Spleen (tissue), 11 donors: Measurements from ENCODE around the gene KRTAP5-1. TPM values are rescaled to one million over a fixed set of nuclear protein-coding genes. Genes with fewer than 3 reads are reported as not detected.
A peak's percentile ranks its signal among the peaks of the same experiment; 100 is the strongest.

Experiments used
- DNase-seq: peaks from one replicate; pipeline ENCODE4 v3.0.0-alpha.2; 2020
- H3K27ac ChIP-seq, 8 donors: fragments of 200-600 bp; sonication (generic) in 7 of 8; 1 replicate in 4 of 8; 2 replicates in 4 of 8; pipeline versions ENCODE4 v1.5.0 to v1.8.0; 2016 to 2021; ENCODE audit warnings: inconsistent platforms in 4 of 8, mild to moderate bottlenecking in 4 of 8, moderate library complexity in 1 of 8
- H3K27me3 ChIP-seq, 7 donors: fragments of 200-600 bp; sonication (generic) in 6 of 7; replicated peaks in 1 of 7; 1 replicate in 4 of 7; 2 replicates in 3 of 7; pipeline versions ENCODE4 v1.5.0 to v1.8.0; 2016 to 2021; ENCODE audit warnings: inconsistent platforms in 3 of 7, mild to moderate bottlenecking in 1 of 7
- H3K36me3 ChIP-seq, 6 donors: fragments of 200-600 bp; sonication (generic) in 5 of 6; 1 replicate in 4 of 6; 2 replicates in 2 of 6; pipeline versions ENCODE4 v1.5.0 to v1.8.0; 2016 to 2021; ENCODE audit warnings: inconsistent platforms in 2 of 6
- H3K4me1 ChIP-seq, 6 donors: fragments of 200-600 bp; sonication (generic) in 5 of 6; 1 replicate in 3 of 6; 2 replicates in 3 of 6; pipeline versions ENCODE4 v1.5.0 to v1.8.0; 2016 to 2021; ENCODE audit warnings: inconsistent platforms in 3 of 6
- H3K4me3 ChIP-seq, 8 donors: fragments of 200-600 bp; sonication (generic) in 7 of 8; 1 replicate in 4 of 8; 2 replicates in 4 of 8; pipeline versions ENCODE4 v1.5.0 to v1.8.0; 2016 to 2021; ENCODE audit warnings: inconsistent platforms in 4 of 8, mild to moderate bottlenecking in 4 of 8, moderate library complexity in 2 of 8
- H3K9me3 ChIP-seq, 8 donors: fragments of 200-600 bp; sonication (generic) in 7 of 8; 1 replicate in 4 of 8; 2 replicates in 4 of 8; pipeline versions ENCODE4 v1.5.0 to v1.8.0; 2016 to 2021; ENCODE audit warnings: inconsistent platforms in 4 of 8
- POLR2A ChIP-seq, 3 donors: fragments of 450-650 bp; IDR thresholded peaks; one replicate each; pipeline ENCODE4 v1.5.1; 2017; ENCODE audit warnings: antibody characterized with exemption in 3 of 3, mild to moderate bottlenecking in 1 of 3
- POLR2AphosphoS5 ChIP-seq, 3 donors: sonication (generic); formaldehyde crosslinking; IDR thresholded peaks; one replicate each; pipeline ENCODE4 v1.5.1; 2017; ENCODE audit warnings: antibody characterized with exemption in 3 of 3
- WGBS, 5 donors: extraction: QIAGEN DNeasy Blood & Tissue Kit in 3 of 5; methylation state at CpG; one replicate each; pipeline versions ENCODE4 v1.1.5 to v1.1.7; 2013 to 2018; 5-methylcytosine and 5-hydroxymethylcytosine counted together
- intact Hi-C: fragments of 100-400 bp; cut with DNase I; formaldehyde crosslinking; loops from one replicate; pipeline ENCODE4 v1.15.0; 2023; ENCODE audit warnings: low total_unique reads
- polyA plus RNA-seq, 3 donors: library from polyadenylated mRNA; stranded (reverse); fragments of 200-250 nt; gene quantifications; one replicate each; pipeline ENCODE4 v1.2.1, GENCODE V29; 2013
- total RNA-seq, 7 donors: library from RNA; depleted of rRNA in 3 of 7; stranded (reverse); fragments of >200 nt in 3 of 7; fragmentation: NEBNext Ultra II Directional in 4 of 7; extraction: Animal tissue kit (Norgen Biotek cat#: 25700) in 4 of 7; gene quantifications; one replicate each; pipeline versions ENCODE4 v1.1.0 to v1.2.1, GENCODE V29; 2016 to 2021
- TF ChIP-seq, protein P1 (sequence below), 11 experiments: fragments of 200-600 bp in 7 of 11; fragments of 450-650 bp in 4 of 11; sonication (generic) in 4 of 11; IDR thresholded peaks in 8 of 11; conservative IDR thresholded peaks in 3 of 11; 1 replicate in 7 of 11; 2 replicates in 4 of 11; pipeline versions ENCODE4 v1.4.0 to v1.8.0; 2016 to 2021; ENCODE audit warnings: antibody characterized with exemption in 11 of 11, inconsistent platforms in 4 of 11, mild to moderate bottlenecking in 1 of 11
- donor health status: healthy with polysubstance abuse.
- donor health status: DM: no; HTN: no; CAD: no; lungs with moderate emphysema.
- donor health status: DM: no; HTN: no; CAD: no.
- donor health status: Bipolar disorder and iron deficiency.
- donor health status: healthy.
- donor health status: DM: no; HTN: no; CAD: no.
- donor health status: DM: yes; HTN: yes; CAD: no.

Gene KRTAP5-1
- total and polyA plus RNA-seq, 10 donors = not detected

DNA sequence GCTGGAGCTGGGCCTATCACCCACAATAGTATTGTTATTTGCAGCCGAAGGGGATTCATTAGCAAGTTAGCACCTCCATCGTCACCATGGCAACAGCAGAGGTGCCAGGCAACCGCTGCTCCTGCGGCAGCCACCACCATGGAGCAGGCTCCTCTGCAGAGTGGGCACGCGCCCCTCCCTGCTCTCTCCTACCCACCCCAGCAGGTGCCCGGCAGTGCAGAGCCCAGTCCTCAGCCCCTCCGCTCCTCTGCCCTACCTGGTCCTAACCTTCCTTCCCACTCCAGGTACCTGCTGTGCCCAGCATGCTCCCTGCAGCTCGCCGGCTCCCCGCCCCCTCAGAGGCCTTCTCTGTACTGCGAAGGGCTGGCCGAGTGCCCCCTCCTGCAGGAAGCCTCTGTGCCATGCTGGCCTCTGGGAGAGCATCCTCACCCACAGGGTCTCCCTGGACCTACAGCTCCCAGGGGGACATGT, 16.6 kb downstream of the KRTAP5-1 start:
- H3K4me1 ChIP-seq = peaks cover 7 to 87% (median 42%) of the 10 kb centered on the region in 6 donors
- TF ChIP-seq, protein P1, sequence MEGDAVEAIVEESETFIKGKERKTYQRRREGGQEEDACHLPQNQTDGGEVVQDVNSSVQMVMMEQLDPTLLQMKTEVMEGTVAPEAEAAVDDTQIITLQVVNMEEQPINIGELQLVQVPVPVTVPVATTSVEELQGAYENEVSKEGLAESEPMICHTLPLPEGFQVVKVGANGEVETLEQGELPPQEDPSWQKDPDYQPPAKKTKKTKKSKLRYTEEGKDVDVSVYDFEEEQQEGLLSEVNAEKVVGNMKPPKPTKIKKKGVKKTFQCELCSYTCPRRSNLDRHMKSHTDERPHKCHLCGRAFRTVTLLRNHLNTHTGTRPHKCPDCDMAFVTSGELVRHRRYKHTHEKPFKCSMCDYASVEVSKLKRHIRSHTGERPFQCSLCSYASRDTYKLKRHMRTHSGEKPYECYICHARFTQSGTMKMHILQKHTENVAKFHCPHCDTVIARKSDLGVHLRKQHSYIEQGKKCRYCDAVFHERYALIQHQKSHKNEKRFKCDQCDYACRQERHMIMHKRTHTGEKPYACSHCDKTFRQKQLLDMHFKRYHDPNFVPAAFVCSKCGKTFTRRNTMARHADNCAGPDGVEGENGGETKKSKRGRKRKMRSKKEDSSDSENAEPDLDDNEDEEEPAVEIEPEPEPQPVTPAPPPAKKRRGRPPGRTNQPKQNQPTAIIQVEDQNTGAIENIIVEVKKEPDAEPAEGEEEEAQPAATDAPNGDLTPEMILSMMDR (IDR thresholded peaks at IDR 0.05 in 8 of 11, conservative IDR thresholded peaks at IDR 0.05 in 3 of 11) = no peak
- TF ChIP-seq POLR2A (IDR thresholded peaks at IDR 0.05) = no peak
- no peak for TF ChIP-seq POLR2AphosphoS5 (IDR thresholded peaks at IDR 0.05)
- 42 to 55% (median 51%) methylated on average over 12 to 13 of the region's 13 CpGs for WGBS, 5 donors

DNA sequence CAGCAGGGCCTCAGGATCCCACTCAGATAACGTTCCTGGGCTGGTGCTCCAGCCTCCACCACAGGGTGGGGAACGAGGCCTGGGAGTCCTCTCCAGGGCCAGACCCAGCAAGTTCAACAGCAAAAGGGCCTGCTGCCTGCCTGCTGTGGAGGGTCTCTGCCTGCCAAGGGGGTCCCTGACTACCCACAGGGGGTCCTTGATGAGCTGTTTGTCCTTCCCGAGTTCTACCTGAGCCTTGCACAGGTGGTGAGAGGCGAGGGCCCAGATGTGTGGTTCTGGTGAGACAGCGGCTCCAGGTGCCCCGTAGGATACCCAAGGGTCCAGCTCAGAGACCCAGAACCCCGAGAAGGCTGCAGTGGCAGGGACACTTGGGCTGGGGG, 17.4 kb downstream of the KRTAP5-1 start:
- WGBS, 5 donors = 73 to 85% (median 77%) methylated on average over 6 to 7 of the region's 7 CpGs; no CpG with 5 or more reads in 1 of the 5 donors
- H3K4me1 ChIP-seq = peaks cover 4 to 79% (median 34%) of the 10 kb centered on the region in 6 donors
- intact Hi-C loops = no loop called here
- TF ChIP-seq POLR2A (IDR thresholded peaks at IDR 0.05) (no peak), POLR2AphosphoS5 (IDR thresholded peaks at IDR 0.05) (no peak)
- TF ChIP-seq, protein P1 (IDR thresholded peaks at IDR 0.05 in 8 of 11, conservative IDR thresholded peaks at IDR 0.05 in 3 of 11) = no peak
- no peak overlapping the region for H3K27ac ChIP-seq
- H3K4me3 ChIP-seq = no peak overlapping the region
- H3K9me3 ChIP-seq = no peaks in the 10 kb centered on the region
- peak; percentile 71 for DNase-seq
- peaks cover 0 to 17% (median 0%) of the 10 kb centered on the region in 6 donors for H3K36me3 ChIP-seq
- peaks cover 0 to 74% (median 17%) of the 10 kb centered on the region in 7 donors for H3K27me3 ChIP-seq

More for the DNA sequence above, 16.6 kb downstream of the KRTAP5-1 start:
- Histone ChIP-seq H3K36me3 (peaks cover 0 to 9% (median 0%) of the 10 kb centered on the region in 6 donors), H3K27ac (no peak overlapping the region), H3K27me3 (peaks cover 0 to 78% (median 25%) of the 10 kb centered on the region in 7 donors), H3K4me3 (no peak overlapping the region), H3K9me3 (no peaks in the 10 kb centered on the region)
- intact Hi-C loops = no loop called here
- peak; percentile 81 for DNase-seq

DNA sequence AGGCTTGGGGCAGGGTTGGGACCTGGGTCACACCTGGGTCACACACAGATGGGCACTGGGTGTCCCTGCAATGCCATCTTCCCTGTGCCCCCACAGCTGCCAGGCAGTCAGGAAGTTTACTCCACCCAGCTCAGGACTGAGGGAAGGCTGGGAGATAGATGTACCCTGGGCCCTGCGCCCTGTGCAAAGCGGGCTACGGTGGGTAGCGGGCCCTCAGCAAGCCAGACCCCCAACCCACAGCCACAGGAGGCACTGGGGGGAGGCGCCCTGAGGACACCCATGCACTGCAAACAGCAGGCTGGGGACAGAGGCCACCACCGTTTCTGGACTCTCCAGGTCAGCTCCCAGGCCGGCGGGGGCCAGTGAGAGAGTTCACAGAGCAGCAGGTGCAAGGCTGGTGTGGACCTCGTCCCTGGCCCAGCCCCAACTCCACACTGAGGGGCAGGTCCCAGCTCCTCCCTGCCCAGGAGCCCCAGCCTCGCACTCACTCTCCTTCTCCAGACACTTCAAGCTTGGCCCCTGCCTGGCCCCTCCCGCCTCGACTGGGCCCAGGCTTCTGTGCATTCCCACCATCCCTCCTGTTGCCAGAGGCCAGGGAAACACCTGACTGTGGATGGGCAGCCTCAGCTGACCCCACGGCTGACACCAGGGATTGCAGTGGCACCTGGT, 17.9 kb downstream of the KRTAP5-1 start:
- Histone ChIP-seq H3K9me3 (no peaks in the 10 kb centered on the region), H3K27ac (no peak overlapping the region), H3K4me1 (peaks cover 4 to 74% (median 30%) of the 10 kb centered on the region in 6 donors), H3K27me3 (peaks cover 0 to 69% (median 12%) of the 10 kb centered on the region in 7 donors), H3K36me3 (peaks cover 0 to 19% (median 0%) of the 10 kb centered on the region in 6 donors), H3K4me3 (no peak overlapping the region)
- 65 to 79% (median 75%) methylated on average over 12 to 13 of the region's 13 CpGs for WGBS, 5 donors
- TF ChIP-seq POLR2A (IDR thresholded peaks at IDR 0.05) = no peak
- TF ChIP-seq, protein P1 (IDR thresholded peaks at IDR 0.05 in 8 of 11, conservative IDR thresholded peaks at IDR 0.05 in 3 of 11) = no peak
- no peak for TF ChIP-seq POLR2AphosphoS5 (IDR thresholded peaks at IDR 0.05)
- DNase-seq = peak; percentile 74
- intact Hi-C loops = no loop called here

DNA sequence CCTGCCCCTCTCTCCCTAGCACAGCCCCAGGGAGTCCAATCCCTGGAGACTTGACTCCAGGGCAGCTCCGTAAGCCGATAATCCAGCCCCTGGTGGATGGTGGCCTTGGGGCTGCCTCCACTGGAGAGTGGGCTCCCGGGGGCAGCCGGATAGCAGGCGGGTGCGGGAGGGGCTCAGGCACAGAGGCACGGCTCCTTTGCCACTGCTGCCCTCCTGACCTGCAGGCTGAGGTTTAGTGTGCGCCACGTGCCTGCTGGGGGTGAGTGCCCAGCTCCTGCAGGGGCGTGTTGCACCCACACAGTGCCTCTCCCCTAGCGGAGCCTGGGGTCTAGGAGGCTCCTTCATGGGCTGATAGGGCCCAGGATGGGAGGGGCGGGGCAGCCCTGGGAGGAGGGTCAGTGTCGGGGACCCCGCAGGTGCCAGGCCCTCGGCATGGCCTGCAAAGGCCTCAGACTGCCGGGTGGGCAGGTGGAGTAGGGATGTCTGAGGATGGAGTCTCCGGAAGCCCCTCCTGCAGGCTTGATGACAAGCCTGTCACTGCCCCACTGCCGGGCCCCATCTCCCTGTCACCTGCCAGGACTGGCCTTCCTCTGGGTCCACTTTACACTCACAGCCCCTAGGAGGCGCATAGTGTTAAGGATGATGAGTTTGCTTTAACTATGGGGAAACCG, 18.6 kb downstream of the KRTAP5-1 start:
- Histone ChIP-seq H3K4me1 (peaks cover 4 to 74% (median 30%) of the 10 kb centered on the region in 6 donors), H3K27ac (no peak overlapping the region), H3K36me3 (peaks cover 0 to 25% (median 0%) of the 10 kb centered on the region in 6 donors), H3K9me3 (no peaks in the 10 kb centered on the region), H3K4me3 (no peak overlapping the region), H3K27me3 (peaks cover 0 to 66% (median 12%) of the 10 kb centered on the region in 7 donors)
- intact Hi-C loops = no loop called here
- TF ChIP-seq POLR2A (IDR thresholded peaks at IDR 0.05) (no peak), POLR2AphosphoS5 (IDR thresholded peaks at IDR 0.05) (no peak)
- TF ChIP-seq, protein P1 (IDR thresholded peaks at IDR 0.05 in 8 of 11, conservative IDR thresholded peaks at IDR 0.05 in 3 of 11) = no peak
- WGBS, 5 donors = 66 to 87% (median 76%) methylated on average over 11 to 20 of the region's 20 CpGs
- peak; percentile 74 for DNase-seq
